ENCODE data around the gene ABO.
"Not testable (repeated sequence)": the region's sequence is repeated elsewhere in the genome, so short reads cannot be mapped to it uniquely, and the experiment has no call there.

ABO gene

DNA sequence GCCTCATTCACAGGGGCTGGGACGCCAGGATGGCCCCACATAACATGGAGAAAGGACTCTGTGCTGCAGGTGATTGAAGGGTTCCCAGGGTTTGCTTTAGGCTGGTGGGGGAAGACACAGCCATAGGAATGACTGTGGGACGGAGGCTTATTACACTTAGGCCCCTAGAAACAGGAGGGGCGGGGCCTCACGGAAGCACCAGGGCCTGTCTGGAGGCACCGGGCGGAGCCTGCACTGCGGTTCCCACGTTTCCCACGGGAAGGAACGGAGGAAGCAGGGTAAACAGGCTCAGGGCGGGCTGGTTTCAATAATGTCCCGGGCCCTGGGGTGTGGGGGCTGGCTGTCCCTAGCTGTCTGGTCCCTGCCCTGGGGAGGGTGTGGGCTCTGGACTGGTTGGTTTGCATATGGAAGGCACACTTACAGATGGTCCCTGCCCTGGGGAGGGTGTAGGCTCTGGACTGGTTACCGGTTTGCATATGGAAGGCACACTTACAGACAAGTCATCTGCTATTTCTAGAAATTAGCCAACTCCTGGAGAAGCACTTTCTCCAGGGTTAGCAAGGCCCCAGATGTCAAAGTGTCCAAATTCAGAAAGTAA lies 51.7 kb downstream of the ABO start:
- DNase-seq, result not testable (repeated sequence)

DNA sequence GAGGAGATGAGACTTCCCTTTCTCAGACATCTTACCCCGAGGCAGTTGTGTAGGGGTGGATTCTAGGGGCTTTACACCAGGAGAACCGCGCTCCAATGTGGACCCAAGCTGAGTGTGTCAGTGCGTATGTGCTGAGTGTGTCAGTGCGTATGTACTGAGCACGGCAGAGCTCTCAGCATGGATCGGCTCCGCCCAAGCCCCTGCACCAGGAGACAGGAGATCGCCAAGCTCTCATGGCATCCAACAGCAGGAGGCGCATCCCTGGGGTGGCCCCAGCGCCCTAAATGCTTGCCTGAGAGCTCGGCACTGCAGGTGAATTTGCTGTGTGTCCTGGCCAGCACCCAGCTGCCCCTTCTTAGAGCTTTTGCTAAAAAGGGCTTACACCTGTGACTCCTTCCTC lies 53.0 kb downstream of the ABO start:
- not testable (repeated sequence) for DNase-seq

DNA sequence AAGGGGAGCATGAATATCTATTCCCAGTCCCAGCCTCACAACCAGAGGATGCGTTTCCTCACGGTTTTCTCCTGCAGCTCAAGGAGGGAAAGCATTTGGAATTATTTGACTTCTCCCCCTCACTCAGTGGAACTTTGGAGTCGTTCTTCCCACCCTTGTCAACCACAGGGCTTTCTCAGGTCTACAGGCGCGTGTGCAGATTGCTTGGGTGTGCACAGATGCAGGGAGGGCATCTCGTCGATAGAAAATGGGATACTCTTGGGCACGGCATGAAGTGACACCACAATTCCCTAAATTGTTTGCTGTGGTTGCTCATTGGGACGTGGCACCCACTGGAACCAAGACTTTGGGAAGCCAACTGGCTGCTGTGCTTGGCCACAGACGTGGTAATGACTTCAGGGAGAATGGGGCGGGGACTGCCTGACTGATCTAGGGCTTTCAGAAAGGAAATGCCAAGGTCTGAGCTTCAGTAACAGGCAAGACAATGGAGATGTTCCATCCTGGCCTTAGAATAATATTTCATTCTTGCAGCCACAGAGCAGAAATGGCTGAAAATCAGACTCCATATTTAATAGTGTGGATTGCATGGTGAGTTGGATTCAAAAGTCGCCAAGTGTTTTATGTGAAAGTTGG lies 53.7 kb downstream of the ABO start:
- no peak for DNase-seq

DNA sequence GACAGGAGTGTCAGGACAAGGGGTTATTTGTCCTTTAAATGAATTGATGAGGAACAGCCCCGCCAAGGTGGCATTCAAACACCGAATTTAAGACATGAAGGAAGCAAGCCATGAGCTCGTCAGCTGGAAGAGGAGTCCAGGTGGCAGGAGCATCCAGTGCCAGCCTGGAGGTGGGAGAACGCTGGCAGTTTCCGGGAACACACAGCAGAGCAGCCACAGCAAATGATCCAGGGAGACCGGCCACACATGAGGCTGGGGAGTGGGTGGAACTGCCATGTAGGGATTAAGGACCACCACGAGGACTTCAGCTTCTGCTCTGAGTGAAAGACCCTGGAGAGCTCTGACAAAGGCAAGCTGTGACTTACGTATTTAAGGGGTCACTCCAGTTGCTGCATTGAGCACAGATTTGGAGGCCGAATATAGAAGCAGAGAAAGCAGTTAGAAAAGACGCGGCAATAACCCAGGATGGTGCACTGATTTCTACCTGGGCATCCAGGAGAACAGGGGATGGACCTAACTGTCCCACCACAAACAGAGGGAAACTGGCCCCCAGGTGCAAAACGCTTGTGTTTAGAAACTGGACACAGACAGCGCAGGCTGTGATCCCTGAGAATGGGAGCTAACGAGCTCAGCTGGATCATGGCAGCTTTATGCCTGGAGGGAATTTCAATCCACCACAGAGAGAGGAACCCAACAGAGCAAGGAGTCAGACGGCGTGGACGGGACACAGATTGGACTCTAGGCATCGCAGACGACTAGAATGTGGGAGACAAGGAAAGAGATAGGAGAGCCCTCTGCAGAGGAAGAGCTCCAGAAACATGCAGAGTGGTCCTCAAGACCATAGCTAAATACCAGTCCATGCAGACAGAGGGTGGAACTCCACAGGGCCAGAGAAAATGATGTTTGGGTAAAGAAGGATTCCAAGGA lies 56.7 kb downstream of the ABO start:
- DNase-seq, result not testable (repeated sequence)

DNA sequence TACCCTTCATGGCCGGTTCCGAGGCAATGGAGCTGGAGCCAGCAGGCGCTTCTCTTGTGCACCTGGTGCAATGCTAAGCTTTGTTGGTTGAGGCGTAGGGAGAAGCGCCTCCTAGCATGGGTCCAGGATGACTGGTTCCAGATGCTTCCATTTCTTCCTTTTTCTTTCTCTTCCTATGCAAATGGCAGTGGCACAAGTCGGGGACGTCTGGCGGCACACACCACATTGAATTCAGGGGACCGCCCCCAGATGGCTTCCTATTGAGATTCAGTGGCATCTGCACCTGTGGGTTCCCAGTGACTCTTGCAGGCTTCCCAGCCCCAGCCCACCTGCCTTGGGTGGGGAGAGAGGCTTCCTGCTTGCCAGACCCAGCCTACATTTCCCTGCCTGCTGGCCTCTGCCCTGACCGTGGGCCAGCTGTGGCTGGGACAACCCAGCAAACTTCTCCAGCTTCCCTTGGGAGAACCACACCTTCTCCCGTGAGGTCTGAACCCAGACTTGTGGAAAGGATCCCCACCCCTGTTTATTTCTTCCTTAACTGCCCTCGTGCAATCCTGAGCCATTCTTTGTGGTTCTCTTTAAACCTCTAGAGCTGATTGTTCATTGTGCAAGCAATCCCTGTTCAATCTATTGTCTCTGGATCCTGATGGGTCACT lies 57.5 kb downstream of the ABO start:
- not testable (repeated sequence) for DNase-seq

DNA sequence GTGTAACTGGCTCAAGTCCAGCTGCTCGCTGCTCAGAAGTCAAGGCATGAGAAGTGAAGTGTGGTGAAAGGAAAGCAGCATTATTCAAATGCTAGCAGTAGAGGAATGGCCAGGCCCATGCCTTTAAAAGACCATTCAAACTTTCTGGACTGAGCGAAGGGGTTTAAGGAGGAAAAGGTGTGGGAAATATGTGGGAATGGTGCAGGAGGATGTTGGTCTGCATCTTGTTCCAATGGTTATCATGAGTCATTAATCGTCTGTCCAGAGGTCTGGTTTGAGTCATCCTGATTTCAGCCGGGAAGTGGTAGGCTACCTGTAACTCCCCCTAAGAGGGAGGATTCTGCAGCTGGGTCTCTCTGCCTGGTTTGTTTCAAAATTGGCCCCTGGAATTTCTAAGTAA lies 60.7 kb downstream of the ABO start:
- peak; percentile 92 for DNase-seq

DNA sequence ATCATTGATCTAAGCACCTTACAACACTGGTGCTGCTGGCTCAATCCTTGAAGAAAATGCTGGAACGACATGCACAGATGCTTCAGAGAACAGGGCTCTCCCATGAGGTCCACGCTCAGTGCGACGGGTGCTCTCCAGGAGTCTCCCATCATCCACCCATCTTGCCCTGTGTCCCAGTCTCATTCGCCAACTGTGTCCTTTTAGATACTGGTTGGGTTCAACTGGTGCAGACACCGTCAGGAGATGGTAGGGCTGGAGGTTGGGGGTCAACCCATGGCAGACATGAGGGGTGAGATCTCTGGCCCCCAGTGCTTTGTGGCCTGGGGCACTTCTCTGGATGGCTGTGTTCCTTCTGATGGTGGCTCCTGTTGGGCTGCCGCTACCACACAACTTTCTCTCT lies 64.4 kb downstream of the ABO start:
- no peak for DNase-seq

DNA sequence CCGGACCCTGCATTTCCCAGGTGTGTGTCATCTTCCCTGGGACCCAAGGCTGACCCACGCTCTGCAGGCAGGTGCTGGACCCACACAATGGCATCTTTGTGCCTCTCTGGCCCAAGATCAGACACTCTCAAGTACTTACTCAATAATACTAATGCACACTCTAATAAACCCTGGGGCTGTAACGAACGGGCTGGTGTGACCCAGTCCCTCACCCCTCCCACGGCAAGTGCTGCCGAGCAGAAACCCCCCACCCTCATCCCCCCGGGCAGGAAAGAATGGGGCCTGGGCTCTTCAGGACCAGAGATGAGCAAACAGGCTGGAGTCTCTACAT lies 64.8 kb downstream of the ABO start:
- DNase-seq, result no peak

DNA sequence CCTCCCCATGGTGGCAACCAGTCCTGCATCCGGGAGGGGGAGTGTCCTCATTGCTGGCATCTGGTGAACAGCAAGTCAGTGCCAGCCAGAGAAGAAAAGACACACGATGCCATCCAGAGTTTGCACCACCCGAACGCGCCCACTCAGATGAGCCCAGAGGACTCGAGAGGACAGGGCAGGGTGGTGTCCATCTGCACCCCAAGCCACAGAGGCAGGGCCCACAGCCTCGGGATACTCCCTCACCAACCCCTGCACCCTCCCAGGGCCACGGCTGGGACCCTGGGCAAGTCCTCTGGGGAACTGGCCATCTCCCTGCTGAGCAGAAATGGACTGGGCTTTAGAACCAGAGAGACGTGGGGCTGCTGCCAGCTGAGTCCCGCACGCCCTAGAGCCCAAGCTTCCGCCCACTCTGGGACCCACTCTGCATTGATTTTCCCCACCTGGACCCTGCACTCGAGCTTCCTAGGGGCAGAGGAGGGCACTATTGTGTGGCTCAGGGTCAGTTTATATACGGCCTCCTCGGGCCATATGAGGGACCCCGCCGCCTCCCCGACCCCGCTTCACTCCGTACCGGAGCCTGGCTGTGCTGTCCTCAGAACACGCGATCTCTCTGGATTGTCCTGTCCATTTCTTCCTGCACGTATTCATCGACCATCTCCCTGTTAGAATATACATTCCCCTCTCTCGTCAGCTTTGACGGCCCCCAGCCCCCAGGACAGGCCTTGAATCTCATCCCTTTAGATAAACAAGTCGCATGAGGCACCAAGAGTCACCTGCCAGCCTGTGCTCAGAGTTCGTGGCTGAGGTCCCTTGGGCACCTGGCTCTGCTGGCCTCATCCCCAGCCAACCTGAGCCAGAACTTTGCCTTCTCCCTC lies 65.4 kb downstream of the ABO start:
- DNase-seq, result not testable (repeated sequence)

DNA sequence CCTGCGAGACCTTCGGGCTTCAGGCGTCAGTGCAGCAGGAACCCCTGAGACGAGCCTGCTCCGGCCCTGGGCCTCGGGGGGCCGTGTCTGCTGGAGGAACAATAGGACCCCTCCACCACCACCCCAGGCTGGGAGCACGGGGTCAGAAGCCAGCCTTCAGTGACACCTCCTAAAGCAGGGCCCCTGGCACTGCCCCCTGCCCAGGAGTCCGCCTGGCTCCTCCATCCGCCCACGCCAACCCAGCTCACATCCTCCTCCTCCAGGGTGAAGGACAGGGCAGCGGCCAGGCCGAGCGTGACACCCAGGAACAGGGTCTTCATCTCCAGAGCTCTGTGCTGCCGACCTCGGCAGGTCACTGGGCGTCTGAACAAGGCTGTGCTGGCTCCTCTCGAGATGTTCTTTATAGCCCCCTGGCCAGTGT lies 66.1 kb downstream of the ABO start, which contains the start of gene OBP2B:
Gene OBP2B, minus strand, starts transcription at position 371 of the 421 bp plus-strand sequence. Its CDS starts 51 bp downstream, at position 320.
- DNase-seq, result not testable (repeated sequence)

DNA sequence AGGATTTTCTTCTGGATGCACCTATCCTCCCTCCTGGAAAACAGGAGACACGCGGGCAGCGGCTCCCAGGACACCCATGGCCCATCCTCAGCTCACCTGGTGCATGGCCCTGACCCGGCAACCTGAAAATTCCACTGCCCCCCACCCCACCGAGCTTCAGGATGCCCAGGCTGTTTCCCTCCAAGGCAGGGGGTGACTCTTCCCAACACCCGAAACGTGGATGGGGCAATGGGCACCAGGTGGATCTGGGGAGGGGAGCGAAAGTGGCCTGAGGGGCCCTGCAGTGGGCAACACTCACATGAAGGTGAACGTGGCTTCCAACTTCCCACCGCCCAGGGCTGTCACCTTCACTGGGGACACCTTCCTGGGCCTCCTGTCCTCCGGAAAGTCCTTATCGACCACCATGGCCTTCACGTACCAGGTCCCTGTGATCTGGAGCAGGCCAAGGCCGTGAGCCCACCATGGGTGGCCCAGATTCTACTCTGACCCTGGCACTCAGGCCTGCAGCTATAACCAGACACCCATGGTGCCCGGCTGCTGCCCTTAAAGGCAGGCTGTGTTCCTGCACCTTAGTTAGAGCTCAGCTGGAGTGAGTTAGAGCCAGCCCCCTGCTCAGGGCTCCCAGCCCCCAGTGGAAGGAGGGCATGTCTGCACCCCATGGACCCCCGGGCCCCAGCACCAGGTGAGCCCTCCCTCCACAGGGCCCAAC lies 66.7 kb downstream of the ABO start:
- DNase-seq, result not testable (repeated sequence)

DNA sequence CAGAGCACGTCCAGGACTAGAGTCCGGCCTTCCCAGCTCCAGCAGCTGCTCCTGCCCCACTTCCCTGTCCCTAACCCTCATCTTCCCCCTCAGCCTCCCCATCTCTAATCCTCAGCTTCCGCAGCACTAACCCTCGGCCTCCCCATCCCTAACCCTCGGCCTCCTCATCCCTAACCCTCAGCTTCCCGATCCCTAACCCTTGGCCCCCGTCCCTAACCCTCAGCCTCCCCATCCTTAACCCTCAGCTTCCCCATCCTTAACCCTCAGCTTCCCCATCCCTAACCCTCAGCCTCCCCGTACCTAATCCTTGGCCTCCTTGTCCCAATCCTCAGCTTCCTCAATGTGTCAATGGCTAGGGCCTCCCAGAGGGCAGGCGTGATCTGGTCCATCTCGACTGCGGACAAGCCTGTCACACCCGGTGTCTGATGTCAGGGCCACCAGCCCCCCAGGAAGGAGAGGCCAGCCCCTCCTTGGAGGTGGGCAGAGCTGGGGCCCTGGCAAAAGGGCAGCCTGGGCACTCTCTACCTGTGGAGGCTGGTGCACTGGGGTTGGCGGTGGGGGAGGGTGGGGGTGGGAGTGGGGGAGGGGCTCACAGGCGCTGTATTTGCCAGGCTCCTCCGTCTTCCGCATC lies 67.3 kb downstream of the ABO start:
- no peak for DNase-seq

DNA sequence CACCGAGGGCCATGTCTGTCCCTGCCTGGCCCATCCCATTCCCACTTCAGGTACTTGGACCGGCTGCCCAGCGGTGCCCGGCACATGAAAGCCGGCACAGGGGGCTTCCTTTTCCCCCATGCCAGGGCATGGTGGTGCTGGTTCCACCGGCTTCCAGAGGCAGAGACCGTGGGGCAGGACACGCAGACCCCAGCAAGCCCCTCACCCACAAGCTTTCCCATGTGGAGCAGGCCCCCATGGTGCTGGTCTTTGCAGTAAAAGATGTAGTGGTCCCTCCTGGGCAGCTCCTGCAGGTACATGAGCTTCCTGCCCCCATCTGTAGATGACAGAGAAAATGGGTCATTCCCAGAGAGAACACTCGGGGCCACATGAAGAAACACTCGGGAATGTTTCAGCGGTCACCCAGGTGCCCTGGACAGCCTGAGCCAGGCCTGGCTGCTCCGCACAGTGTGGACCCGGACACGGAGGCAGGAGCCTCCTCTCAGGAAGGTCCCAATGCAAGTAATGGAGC lies 67.9 kb downstream of the ABO start:
- no peak for DNase-seq

DNA sequence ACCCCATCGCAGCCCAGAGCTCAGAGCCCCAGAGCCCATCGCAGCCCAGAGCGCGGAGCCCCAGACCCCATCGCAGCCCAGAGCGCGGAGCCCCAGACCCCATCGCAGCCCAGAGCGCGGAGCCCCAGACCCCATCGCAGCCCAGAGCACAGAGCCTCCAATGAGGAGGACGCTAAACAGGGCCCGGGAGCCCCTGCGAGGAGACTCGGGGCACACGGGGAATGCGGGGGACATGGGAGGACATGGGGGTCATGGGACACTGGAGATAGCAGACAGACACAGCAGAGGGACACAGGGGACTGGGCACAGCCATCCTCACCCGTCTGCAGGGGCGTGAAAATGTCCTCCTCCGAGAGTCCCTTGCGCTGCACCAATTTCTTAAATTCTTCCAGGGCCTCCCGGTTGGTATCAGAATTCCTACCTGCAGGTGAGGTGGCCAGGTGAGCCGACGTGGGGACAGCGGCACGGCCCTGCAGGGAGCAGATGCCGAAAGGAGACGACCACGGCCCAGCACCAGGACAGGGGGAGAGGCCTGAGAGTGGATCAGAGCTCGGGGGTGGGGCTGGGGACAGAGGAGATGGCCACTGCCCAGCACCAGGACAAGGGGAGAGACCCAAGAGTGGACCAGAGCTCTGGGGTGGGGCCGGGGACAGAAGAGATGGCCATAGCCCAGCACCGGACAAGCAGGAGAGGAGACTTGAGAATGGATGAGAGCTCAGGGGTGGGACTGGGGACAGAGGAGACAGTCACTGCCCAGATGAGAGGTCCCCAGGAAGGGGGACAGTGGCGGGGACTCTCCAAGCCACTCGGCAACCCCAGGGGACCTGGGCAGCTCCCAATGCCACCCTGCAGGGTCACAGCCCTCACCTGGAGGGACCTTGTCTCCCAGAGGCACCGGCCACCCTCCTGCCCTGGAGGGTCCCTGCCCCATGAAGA lies 68.7 kb downstream of the ABO start:
- no peak for DNase-seq

DNA sequence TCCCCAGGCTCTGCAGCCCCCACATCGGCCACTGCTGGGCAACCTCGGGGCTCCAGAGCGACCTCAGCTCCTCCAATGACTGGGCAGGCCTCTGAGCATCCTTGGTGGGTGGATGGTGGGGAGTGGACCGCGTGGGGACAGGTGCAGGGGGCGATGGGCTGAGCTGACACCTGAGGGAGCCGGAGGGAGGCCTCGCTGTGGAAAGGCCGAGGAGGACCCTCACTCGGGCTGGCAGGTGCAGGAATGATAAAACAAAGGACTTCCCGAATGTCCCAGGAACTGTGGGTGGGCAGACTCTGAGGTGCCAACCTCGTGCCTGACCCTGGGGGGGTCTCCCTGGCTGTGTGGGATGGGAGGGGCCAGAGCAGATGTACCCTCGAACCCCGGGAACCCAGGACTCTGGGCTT lies 69.5 kb downstream of the ABO start:
- DNase-seq, result not testable (repeated sequence)

Data from kidney glomerular epithelial cell (primary cell).